MCF 10A (cell line): ENCODE results near the gene IGFN1. TPM values are rescaled to one million over a fixed set of nuclear protein-coding genes. Genes with fewer than 3 reads are reported as not detected.

ENCODE experiments used
- total RNA-seq: library from RNA; stranded (reverse); gene quantifications from 2 replicates; pipeline ENCODE4 v1.2.3, GENCODE V29; 2022

IGFN1 gene
- total RNA-seq, 1 experiment from 2014 or later = 0.26 TPM

Other genes starting within 250 kb of the IGFN1 start
- 9.5 and 12.7 TPM in 2 replicates for gene KIF21B, start 167.1 kb upstream of the IGFN1 start, total RNA-seq
- not detected in 2 replicates for gene CACNA1S, start 78.4 kb upstream of the IGFN1 start, total RNA-seq
- gene ASCL5, start 63.6 kb upstream of the IGFN1 start, total RNA-seq = not detected in 2 replicates
- gene TMEM9, start 36.4 kb upstream of the IGFN1 start, total RNA-seq = 67.2 and 71.7 TPM in 2 replicates
- 0.30 and 0.32 TPM in 2 replicates for gene PKP1, start 92.7 kb downstream of the IGFN1 start, total RNA-seq
- gene TNNT2, start 186.9 kb downstream of the IGFN1 start, total RNA-seq = 0.37 and 0.61 TPM in 2 replicates
- 21.4 and 40.9 TPM in 2 replicates for gene LAD1, start 208.5 kb downstream of the IGFN1 start, total RNA-seq
- gene TNNI1, start 230.9 kb downstream of the IGFN1 start, total RNA-seq = 0.05 TPM in 1 of 2 replicates, not detected in the other